Sigmoid colon (tissue), 4 donors: ENCODE data around the gene IL1R2.

Source experiments
- EP300 ChIP-seq, 4 donors: sonication (generic); formaldehyde crosslinking; IDR thresholded peaks; one replicate each; pipeline ENCODE4 v1.6.1; 2017; ENCODE audit warnings: antibody characterized with exemption in 4 of 4
- POLR2A ChIP-seq, 2 donors: fragments of 450-650 bp; IDR thresholded peaks; one replicate each; pipeline ENCODE4 v1.6.1; 2016; ENCODE audit warnings: antibody characterized with exemption in 2 of 2, mild to moderate bottlenecking in 2 of 2, moderate library complexity in 2 of 2
- POLR2AphosphoS5 ChIP-seq, 4 donors: sonication (generic); formaldehyde crosslinking; IDR thresholded peaks; one replicate each; pipeline ENCODE4 v1.6.1; 2017; ENCODE audit warnings: antibody characterized with exemption in 4 of 4
- TF ChIP-seq, protein P1 (sequence below), 4 experiments: fragments of 450-650 bp in 3 of 4; fragments of 200-600 bp in 1 of 4; IDR thresholded peaks; one replicate each; pipeline ENCODE4 v1.5.1; 2016 to 2019; ENCODE audit warnings: antibody characterized with exemption in 4 of 4, mild to moderate bottlenecking in 3 of 4, moderate library complexity in 2 of 4

DNA sequence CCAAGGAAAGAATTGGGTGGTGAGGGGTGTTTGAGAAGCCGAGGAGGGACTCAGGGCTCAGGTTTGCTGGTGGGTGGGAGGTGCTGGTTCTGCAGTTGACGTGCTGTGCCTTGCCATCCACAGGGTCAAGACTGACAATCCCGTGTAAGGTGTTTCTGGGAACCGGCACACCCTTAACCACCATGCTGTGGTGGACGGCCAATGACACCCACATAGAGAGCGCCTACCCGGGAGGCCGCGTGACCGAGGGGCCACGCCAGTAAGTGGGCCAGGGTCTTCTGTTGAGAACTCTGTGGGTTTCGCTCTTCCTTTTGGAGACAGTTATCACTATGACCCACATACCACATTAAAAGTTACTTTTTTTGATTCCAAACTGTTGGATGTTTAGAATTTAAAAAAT is 32.6 kb downstream of the IL1R2 start:
- TF ChIP-seq, protein P1, sequence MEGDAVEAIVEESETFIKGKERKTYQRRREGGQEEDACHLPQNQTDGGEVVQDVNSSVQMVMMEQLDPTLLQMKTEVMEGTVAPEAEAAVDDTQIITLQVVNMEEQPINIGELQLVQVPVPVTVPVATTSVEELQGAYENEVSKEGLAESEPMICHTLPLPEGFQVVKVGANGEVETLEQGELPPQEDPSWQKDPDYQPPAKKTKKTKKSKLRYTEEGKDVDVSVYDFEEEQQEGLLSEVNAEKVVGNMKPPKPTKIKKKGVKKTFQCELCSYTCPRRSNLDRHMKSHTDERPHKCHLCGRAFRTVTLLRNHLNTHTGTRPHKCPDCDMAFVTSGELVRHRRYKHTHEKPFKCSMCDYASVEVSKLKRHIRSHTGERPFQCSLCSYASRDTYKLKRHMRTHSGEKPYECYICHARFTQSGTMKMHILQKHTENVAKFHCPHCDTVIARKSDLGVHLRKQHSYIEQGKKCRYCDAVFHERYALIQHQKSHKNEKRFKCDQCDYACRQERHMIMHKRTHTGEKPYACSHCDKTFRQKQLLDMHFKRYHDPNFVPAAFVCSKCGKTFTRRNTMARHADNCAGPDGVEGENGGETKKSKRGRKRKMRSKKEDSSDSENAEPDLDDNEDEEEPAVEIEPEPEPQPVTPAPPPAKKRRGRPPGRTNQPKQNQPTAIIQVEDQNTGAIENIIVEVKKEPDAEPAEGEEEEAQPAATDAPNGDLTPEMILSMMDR (IDR thresholded peaks at IDR 0.05) = no peak
- no peak for TF ChIP-seq EP300 (IDR thresholded peaks at IDR 0.05)
- no peak for TF ChIP-seq POLR2A (IDR thresholded peaks at IDR 0.05)
- no peak for TF ChIP-seq POLR2AphosphoS5 (IDR thresholded peaks at IDR 0.05)
